Chondrocyte (in vitro differentiated cells): Measurements from ENCODE around the gene ELMO3. TPM values are rescaled to one million over a fixed set of nuclear protein-coding genes. Genes with fewer than 3 reads are reported as not detected.
A peak's percentile ranks its signal among the peaks of the same experiment; 100 is the strongest.

ENCODE experiments used
- DNase-seq: peaks from one replicate; pipeline ENCODE4 v3.0.0; 2021; ENCODE audit warnings: mixed read lengths, low spot score
- H3K27ac Mint-ChIP-seq: one replicate; pipeline ENCODE4 v1.8.0; 2021; ENCODE audit warnings: mild to moderate bottlenecking, moderate library complexity, mixed read lengths; ENCODE audit not compliant: unreplicated experiment
- H3K27me3 Mint-ChIP-seq: 2 replicates; pipeline ENCODE4 v1.8.0; 2021; ENCODE audit warnings: low read depth, mixed read lengths
- H3K36me3 Mint-ChIP-seq: 2 replicates; pipeline ENCODE4 v1.8.0; 2021; ENCODE audit warnings: low read depth, mixed read lengths
- H3K4me1 Mint-ChIP-seq: 2 replicates; pipeline ENCODE4 v1.8.0; 2021; ENCODE audit warnings: low read depth, mild to moderate bottlenecking, mixed read lengths
- H3K4me3 Mint-ChIP-seq: one replicate; pipeline ENCODE4 v1.8.0; 2021; ENCODE audit warnings: mild to moderate bottlenecking, moderate library complexity, mixed read lengths; ENCODE audit not compliant: unreplicated experiment
- H3K9me3 Mint-ChIP-seq: 2 replicates; pipeline ENCODE4 v1.8.0; 2021; ENCODE audit warnings: low read depth, mixed read lengths
- total RNA-seq: library from RNA; stranded (reverse); gene quantifications from 3 replicates; pipeline ENCODE4 v1.2.1, GENCODE V29; 2021
- TF ChIP-seq, protein P1 (sequence below): fragments of 200-600 bp; sonication (generic); IDR thresholded peaks from 2 replicates; pipeline ENCODE4 v1.5.0; 2021; ENCODE audit warnings: antibody characterized with exemption, mild to moderate bottlenecking, moderate library complexity

Gene ELMO3
- total RNA-seq, 1 donor from 2014 or later, result 1.1 TPM

DNA sequence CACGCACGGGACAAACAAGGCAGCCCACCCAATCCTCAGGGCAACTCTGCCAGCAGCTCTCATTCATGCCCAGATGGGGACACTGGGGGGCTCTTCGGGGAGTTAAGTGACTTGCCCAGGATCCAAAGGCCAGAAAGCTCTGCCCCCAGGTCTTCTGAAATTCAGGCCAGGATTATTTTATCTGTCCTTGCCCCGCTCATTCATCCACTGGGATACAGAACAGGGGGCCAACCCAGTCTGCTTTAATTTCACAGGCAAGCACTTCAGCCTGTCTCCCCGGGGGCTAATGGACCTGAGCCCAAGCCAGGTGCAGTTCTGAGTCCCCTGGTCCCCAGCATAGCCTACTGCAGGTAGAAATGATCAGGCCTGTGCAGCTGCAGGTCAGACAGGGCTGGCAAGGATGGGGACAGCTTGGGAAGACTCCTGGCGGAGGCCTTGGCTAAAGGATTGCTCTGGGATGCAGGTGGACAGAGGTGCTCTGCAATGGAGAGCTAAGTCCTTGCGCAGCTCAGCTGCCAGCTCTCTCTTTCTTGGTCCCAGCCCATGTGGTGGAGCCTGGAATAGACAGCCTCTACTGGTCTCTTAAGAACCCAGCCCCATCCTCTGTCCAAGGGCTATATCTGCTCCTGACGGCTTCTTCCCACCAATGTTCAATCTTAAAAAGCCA, 47.4 kb upstream of the ELMO3 start:
- peak overlapping the region; percentile 78 for H3K4me3 Mint-ChIP-seq
- no peaks in the 10 kb centered on the region for H3K9me3 Mint-ChIP-seq
- TF ChIP-seq, protein P1, sequence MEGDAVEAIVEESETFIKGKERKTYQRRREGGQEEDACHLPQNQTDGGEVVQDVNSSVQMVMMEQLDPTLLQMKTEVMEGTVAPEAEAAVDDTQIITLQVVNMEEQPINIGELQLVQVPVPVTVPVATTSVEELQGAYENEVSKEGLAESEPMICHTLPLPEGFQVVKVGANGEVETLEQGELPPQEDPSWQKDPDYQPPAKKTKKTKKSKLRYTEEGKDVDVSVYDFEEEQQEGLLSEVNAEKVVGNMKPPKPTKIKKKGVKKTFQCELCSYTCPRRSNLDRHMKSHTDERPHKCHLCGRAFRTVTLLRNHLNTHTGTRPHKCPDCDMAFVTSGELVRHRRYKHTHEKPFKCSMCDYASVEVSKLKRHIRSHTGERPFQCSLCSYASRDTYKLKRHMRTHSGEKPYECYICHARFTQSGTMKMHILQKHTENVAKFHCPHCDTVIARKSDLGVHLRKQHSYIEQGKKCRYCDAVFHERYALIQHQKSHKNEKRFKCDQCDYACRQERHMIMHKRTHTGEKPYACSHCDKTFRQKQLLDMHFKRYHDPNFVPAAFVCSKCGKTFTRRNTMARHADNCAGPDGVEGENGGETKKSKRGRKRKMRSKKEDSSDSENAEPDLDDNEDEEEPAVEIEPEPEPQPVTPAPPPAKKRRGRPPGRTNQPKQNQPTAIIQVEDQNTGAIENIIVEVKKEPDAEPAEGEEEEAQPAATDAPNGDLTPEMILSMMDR, result no peak
- H3K27me3 Mint-ChIP-seq, result peaks cover 8% of the 10 kb centered on the region
- no peak for DNase-seq
- peak overlapping the region; percentile 87 for H3K27ac Mint-ChIP-seq
- peaks cover 24% of the 10 kb centered on the region for H3K4me1 Mint-ChIP-seq
- peaks cover 9% of the 10 kb centered on the region for H3K36me3 Mint-ChIP-seq

DNA sequence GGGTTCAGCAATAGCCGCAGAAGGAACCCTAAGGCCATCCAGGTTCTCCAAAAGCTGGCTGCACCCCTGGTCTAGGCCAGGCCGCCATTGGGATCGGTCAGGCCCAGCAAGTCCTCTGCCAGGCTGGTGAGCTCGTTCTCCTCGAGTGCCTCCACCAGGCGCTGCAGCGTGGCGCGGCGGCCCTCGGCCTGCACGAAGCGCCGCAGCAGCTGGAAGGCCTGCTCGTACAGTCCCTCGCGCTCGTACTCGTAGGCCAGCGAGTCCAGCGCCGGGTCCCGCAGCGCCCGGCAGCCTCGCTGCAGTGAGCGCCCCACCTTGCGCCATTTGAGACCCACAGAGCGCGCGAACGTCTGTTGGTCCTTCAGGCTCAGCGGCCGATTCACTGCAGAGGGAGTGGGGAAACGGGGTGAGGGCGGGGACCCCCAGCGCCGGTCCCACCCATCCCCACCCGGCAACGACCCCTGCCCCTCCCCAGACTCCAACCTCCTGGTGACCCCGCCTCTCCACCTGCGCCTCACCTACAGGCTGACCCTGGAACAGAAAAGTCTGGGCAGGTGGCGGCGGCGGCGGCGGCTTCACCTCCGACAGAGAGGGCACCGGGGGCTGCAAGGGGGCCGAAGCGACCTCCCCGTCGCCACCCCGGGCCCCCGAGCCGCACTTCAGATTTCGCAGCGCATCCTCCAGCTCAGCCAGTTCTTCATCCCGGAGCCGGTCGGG, 44.2 kb upstream of the ELMO3 start:
- Mint-ChIP-seq H3K27ac (no peak overlapping the region), H3K27me3 (peaks cover 10% of the 10 kb centered on the region), H3K36me3 (no peaks in the 10 kb centered on the region), H3K9me3 (no peaks in the 10 kb centered on the region), H3K4me1 (peaks cover 19% of the 10 kb centered on the region), H3K4me3 (peak overlapping the region; percentile 66)
- TF ChIP-seq, protein P1, result no peak
- DNase-seq, result no peak

DNA sequence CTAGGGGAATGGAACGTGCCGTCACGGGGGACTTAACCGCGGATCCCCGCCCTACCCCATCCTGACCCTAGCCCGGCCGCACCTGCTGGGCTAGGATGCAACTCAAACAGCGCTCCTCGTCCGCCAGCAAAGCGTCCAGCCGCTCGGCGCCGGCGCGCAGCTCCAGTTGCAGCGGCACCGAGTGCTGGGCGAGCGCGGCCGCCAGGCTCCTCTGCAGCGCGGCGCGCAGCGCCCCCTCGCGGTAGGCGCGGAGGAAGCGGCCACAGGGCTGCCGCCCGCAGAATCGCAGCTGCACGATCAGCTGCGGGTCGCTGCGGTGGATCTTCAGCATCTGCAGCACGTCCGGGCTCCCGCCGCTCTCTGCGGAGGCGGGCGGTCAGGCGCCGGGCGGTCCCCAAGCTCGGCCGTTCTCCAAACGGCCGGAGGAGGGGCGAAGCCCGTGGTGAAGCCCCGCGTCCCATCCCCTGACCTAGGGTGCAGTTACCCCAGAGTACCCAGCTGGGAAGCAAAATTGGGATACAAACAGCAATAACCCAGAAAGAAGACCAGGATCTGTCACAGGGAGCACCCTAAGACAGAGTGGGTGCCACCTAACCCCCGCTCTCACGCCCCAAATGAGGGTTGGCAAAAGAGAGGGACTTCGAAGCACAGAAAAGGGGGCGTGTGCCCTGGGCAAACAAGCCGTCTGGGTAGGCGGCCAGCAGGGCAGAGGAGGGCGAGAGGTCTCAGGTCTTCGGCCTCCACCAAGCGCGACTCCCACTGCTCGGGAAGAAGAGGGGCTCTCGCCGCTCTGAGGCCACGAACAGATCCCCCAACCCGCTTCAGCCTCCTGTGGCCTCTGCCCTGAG, 43.4 kb upstream of the ELMO3 start:
- TF ChIP-seq, protein P1, result peak; percentile 95
- H3K4me3 Mint-ChIP-seq, result peak overlapping the region; percentile 66
- H3K27ac Mint-ChIP-seq, result peak overlapping the region; percentile 59
- peaks cover 10% of the 10 kb centered on the region for H3K27me3 Mint-ChIP-seq
- no peak for DNase-seq
- peaks cover 19% of the 10 kb centered on the region for H3K4me1 Mint-ChIP-seq
- H3K36me3 Mint-ChIP-seq, result no peaks in the 10 kb centered on the region
- no peaks in the 10 kb centered on the region for H3K9me3 Mint-ChIP-seq

DNA sequence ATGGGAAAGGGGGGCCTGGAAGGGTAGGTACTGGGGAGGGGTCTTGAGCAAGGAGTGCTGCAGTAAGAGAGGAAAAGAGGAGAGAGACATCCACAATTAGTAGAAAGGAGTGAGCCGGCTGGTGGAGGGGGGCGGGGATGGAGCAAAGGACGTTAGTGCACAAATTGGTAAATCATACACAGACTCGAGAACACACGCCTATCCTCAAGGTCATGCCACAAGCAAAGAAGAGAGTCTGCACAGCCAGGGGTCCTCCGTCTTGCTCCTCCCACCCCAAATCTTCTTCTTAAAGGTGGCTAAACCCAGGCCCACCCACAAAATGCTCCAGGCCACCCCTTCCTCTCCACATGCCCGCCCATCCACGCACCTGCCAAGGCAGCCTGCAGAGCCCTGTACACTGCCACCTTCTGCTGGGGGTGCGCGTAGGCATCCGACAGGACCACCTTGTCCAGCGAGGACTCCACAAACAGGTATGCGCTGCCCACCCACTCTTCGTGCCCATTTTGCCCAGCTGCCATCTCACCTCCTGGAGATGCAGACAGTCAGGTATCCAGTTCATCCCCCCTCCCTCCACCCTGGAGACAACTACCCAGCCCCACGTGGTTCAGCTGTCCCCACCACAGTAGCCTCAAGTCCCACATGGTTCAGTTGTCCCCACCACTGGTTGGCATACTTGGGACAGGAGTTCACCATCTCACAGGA, 42.6 kb upstream of the ELMO3 start:
- TF ChIP-seq, protein P1, result no peak
- H3K27me3 Mint-ChIP-seq, result peaks cover 12% of the 10 kb centered on the region

More for the DNA sequence above, 42.6 kb upstream of the ELMO3 start:
- no peaks in the 10 kb centered on the region for H3K9me3 Mint-ChIP-seq
- no peak for DNase-seq
- H3K36me3 Mint-ChIP-seq, result no peaks in the 10 kb centered on the region
- H3K4me1 Mint-ChIP-seq, result peaks cover 21% of the 10 kb centered on the region
- H3K27ac Mint-ChIP-seq, result no peak overlapping the region
- no peak overlapping the region for H3K4me3 Mint-ChIP-seq
